Endodermal cell (in vitro differentiated cells): ENCODE data around the gene DGKG. TPM values are rescaled to one million over a fixed set of nuclear protein-coding genes. Genes with fewer than 3 reads are reported as not detected.

Experiments
- DNase-seq: peaks from one replicate; pipeline ENCODE4 v3.0.0-alpha.2; 2017
- H3K27ac ChIP-seq: 2 replicates; pipeline ENCODE4 v1.5.1; 2013; ENCODE audit warnings: mild to moderate bottlenecking, low read depth, low read length, moderate library complexity
- H3K27me3 ChIP-seq: 2 replicates; pipeline ENCODE4 v1.6.1; 2013; ENCODE audit warnings: mild to moderate bottlenecking, low read length, moderate library complexity; ENCODE audit not compliant: insufficient read depth, control insufficient read depth, poor library complexity, severe bottlenecking
- H3K36me3 ChIP-seq: 2 replicates; pipeline ENCODE4 v1.7.0; 2013; ENCODE audit warnings: mild to moderate bottlenecking, low read length, moderate library complexity; ENCODE audit not compliant: control insufficient read depth, insufficient read depth
- H3K4me1 ChIP-seq: one replicate; pipeline ENCODE4 v1.7.0; 2013; ENCODE audit warnings: low read length; ENCODE audit not compliant: control insufficient read depth, insufficient read depth
- H3K4me3 ChIP-seq: 2 replicates; pipeline ENCODE4 v1.5.1; 2013; ENCODE audit warnings: mild to moderate bottlenecking, low read length, moderate library complexity
- H3K9ac ChIP-seq: 2 replicates; pipeline ENCODE4 v1.6.1; 2013; ENCODE audit warnings: mild to moderate bottlenecking, low read length, moderate library complexity; ENCODE audit not compliant: poor library complexity, severe bottlenecking; ENCODE audit errors: extremely low read depth
- H3K9me3 ChIP-seq: 2 replicates; pipeline ENCODE4 v1.6.1; 2013; ENCODE audit warnings: mild to moderate bottlenecking, low read length, moderate library complexity; ENCODE audit not compliant: control insufficient read depth
- H3K27ac Mint-ChIP-seq: 2 replicates; pipeline ENCODE4 v1.8.0; 2020; ENCODE audit warnings: mixed read lengths
- H3K27me3 Mint-ChIP-seq: 2 replicates; pipeline ENCODE4 v1.8.0; 2021; ENCODE audit warnings: mild to moderate bottlenecking, mixed read lengths; ENCODE audit not compliant: insufficient read depth
- H3K36me3 Mint-ChIP-seq: 2 replicates; pipeline ENCODE4 v1.8.0; 2020; ENCODE audit warnings: low read depth, mixed read lengths
- H3K4me1 Mint-ChIP-seq: 2 replicates; pipeline ENCODE4 v1.8.0; 2020; ENCODE audit warnings: mixed read lengths
- H3K4me3 Mint-ChIP-seq: 2 replicates; pipeline ENCODE4 v1.8.0; 2020; ENCODE audit warnings: mild to moderate bottlenecking, moderate library complexity, mixed read lengths
- H3K9me3 Mint-ChIP-seq: 2 replicates; pipeline ENCODE4 v1.8.0; 2020; ENCODE audit warnings: mild to moderate bottlenecking, mixed read lengths
- WGBS, 2 experiments: methylation state at CpG; one replicate each; pipeline versions ENCODE4 v1.1.5 to v1.1.7; 2013; ENCODE audit warnings: missing lambda C conversion rate in 2 of 2, mixed read lengths in 1 of 2; ENCODE audit not compliant: insufficient coverage in 1 of 2, insufficient read length in 1 of 2; 5-methylcytosine and 5-hydroxymethylcytosine counted together
- total RNA-seq, 2 donors: library from RNA; stranded (reverse); fragmentation: NEBNext Ultra II Directional in 1 of 2; extraction: Animal tissue kit (Norgen Biotek cat#: 25700) in 1 of 2; gene quantifications; 2 replicates in 1 of 2; 3 replicates in 1 of 2; pipeline ENCODE4 v1.2.1, GENCODE V29; 2021
- TF ChIP-seq, protein P1 (sequence below): fragments of 200-600 bp; sonication (generic); conservative IDR thresholded peaks from 2 replicates; pipeline ENCODE4 v1.5.0; 2021; ENCODE audit warnings: antibody characterized with exemption, mild to moderate bottlenecking

DGKG gene
- total RNA-seq, 2 donors from 2014 or later, result 0.86 to 1.8 TPM

DNA sequence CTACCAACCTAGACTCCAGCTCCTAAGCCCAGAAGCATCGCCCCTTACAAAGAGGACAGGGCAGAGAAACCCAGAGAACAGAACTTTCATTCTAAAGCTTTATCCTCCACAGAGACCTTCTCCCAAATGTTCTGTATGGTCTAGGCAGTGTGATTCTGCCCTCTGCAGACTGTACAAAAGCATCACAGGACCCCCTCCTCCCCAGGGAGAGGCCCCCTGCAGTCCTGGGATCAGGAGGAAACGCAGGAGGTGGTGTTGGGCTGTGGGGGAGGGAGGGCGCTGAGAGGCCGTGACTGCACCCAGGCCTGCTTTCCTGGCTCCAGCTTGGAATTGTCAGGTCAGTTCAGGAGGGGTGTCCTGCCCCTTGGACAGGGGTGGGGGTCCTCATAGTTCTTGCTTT is 101.3 kb downstream of the DGKG start:
- H3K36me3 ChIP-seq, result no peaks in the 10 kb centered on the region
- Mint-ChIP-seq H3K27ac (no peak overlapping the region), H3K9me3 (no peaks in the 10 kb centered on the region), H3K36me3 (no peaks in the 10 kb centered on the region), H3K4me3 (no peak overlapping the region), H3K27me3 (peaks cover 26% of the 10 kb centered on the region), H3K4me1 (peaks cover 10% of the 10 kb centered on the region)
- H3K27ac ChIP-seq, result no peak overlapping the region
- H3K27me3 ChIP-seq, result no peaks in the 10 kb centered on the region
- H3K9ac ChIP-seq, result no peak overlapping the region
- TF ChIP-seq, protein P1, sequence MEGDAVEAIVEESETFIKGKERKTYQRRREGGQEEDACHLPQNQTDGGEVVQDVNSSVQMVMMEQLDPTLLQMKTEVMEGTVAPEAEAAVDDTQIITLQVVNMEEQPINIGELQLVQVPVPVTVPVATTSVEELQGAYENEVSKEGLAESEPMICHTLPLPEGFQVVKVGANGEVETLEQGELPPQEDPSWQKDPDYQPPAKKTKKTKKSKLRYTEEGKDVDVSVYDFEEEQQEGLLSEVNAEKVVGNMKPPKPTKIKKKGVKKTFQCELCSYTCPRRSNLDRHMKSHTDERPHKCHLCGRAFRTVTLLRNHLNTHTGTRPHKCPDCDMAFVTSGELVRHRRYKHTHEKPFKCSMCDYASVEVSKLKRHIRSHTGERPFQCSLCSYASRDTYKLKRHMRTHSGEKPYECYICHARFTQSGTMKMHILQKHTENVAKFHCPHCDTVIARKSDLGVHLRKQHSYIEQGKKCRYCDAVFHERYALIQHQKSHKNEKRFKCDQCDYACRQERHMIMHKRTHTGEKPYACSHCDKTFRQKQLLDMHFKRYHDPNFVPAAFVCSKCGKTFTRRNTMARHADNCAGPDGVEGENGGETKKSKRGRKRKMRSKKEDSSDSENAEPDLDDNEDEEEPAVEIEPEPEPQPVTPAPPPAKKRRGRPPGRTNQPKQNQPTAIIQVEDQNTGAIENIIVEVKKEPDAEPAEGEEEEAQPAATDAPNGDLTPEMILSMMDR, result no peak
- no peak overlapping the region for H3K4me3 ChIP-seq
- WGBS, 2 experiments, result 87 to 92% methylated on average over 3 to 4 of the region's 4 CpGs
- no peaks in the 10 kb centered on the region for H3K9me3 ChIP-seq
- DNase-seq, result no peak
- no peaks in the 10 kb centered on the region for H3K4me1 ChIP-seq

DNA sequence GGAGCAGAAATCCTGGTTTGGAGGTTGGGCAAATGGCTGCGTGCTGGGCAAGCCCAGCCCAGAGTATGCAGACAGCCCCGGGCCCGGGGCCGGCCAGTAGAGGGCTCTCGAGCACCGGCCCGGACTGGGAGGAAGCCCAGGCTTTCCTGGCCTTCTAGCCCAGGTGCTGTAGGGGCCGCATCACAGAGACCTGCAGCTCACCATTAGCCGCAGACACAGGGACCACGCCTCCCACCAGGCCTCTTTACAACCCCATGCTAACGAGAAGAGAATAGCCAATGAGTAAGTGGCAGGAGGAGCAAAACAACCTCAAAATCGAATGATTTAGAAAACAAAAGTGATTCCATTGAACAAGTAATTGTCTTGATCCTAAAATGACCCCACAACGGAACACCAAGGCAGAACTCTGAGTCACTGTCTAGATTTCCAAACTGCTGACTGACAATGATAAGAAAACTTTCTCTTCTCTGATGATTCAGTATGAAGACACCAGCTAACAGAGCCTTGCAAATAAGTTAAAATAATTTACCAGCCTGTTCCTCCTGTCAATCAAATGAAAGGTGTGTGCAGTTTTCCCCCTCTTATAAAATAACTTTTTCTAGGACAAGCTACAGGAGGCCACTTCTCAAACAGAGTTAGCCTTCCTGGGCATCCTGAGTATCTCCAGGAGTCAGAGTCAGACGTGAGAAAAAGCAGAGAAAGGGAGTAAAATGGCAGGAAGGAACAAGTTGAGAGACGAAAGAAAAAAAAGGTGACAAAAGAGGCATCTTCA is 102.2 kb downstream of the DGKG start:
- Histone ChIP-seq H3K9ac (no peak overlapping the region), H3K4me1 (no peaks in the 10 kb centered on the region), H3K9me3 (no peaks in the 10 kb centered on the region), H3K27me3 (no peaks in the 10 kb centered on the region), H3K4me3 (no peak overlapping the region), H3K27ac (no peak overlapping the region), H3K36me3 (no peaks in the 10 kb centered on the region)
- H3K27ac Mint-ChIP-seq, result no peak overlapping the region
- no peaks in the 10 kb centered on the region for H3K36me3 Mint-ChIP-seq
- TF ChIP-seq, protein P1, result peak; percentile 98
- H3K4me1 Mint-ChIP-seq, result peaks cover 10% of the 10 kb centered on the region
- DNase-seq, result peak; percentile 97
- H3K27me3 Mint-ChIP-seq, result peaks cover 27% of the 10 kb centered on the region
- 21 to 22% methylated on average over 12 to 15 of the region's 15 CpGs for WGBS, 2 experiments
- no peaks in the 10 kb centered on the region for H3K9me3 Mint-ChIP-seq
- H3K4me3 Mint-ChIP-seq, result peak overlapping the region; percentile 44

GRCh38 chr3:186258968-186259367 is 103.1 kb downstream of the DGKG start:
- TF ChIP-seq, protein P1, result no peak
- Histone ChIP-seq H3K27me3 (no peaks in the 10 kb centered on the region), H3K4me3 (no peak overlapping the region), H3K36me3 (no peaks in the 10 kb centered on the region), H3K9ac (no peak overlapping the region), H3K9me3 (no peaks in the 10 kb centered on the region), H3K27ac (no peak overlapping the region), H3K4me1 (no peaks in the 10 kb centered on the region)
- WGBS, 2 experiments, result 61 to 79% methylated on average over 7 to 12 of the region's 12 CpGs
- DNase-seq, result no peak
- Mint-ChIP-seq H3K4me1 (peaks cover 10% of the 10 kb centered on the region), H3K27ac (no peak overlapping the region), H3K36me3 (no peaks in the 10 kb centered on the region), H3K27me3 (peaks cover 32% of the 10 kb centered on the region), H3K9me3 (no peaks in the 10 kb centered on the region), H3K4me3 (peak overlapping the region; percentile 44)
